Esophagus squamous epithelium (tissue), 5 donors: ENCODE results near the gene PARVG. TPM values are rescaled to one million over a fixed set of nuclear protein-coding genes. Genes with fewer than 3 reads are reported as not detected.

Source experiments
- DNase-seq: peaks from one replicate; lab custom pipeline; 2025; lab: John Stamatoyannopoulos, UW
- H3K27ac ChIP-seq, 4 donors: fragments of 200-600 bp; sonication (generic); one replicate each; pipeline ENCODE4 v1.5.1; 2016 to 2019; ENCODE audit warnings: mild to moderate bottlenecking in 1 of 4
- H3K27me3 ChIP-seq, 4 donors: fragments of 200-600 bp; sonication (generic); 1 replicate in 3 of 4; 2 replicates in 1 of 4; pipeline versions ENCODE4 v1.5.1 to v1.6.0; 2017 to 2021; ENCODE audit warnings: antibody characterized with exemption in 1 of 4
- H3K36me3 ChIP-seq, 3 donors: fragments of 200-600 bp; sonication (generic); one replicate each; pipeline ENCODE4 v1.5.1; 2016 to 2019
- H3K4me1 ChIP-seq, 3 donors: fragments of 200-600 bp; sonication (generic); one replicate each; pipeline ENCODE4 v1.5.1; 2017 to 2019
- H3K4me3 ChIP-seq, 4 donors: fragments of 200-600 bp; sonication (generic); 1 replicate in 3 of 4; 2 replicates in 1 of 4; pipeline ENCODE4 v1.5.1; 2016 to 2019; ENCODE audit warnings: mild to moderate bottlenecking in 2 of 4, moderate library complexity in 1 of 4
- H3K9me3 ChIP-seq, 3 donors: fragments of 200-600 bp; sonication (generic); one replicate each; pipeline ENCODE4 v1.5.1; 2016 to 2019
- CTCF ChIP-seq, 6 experiments: fragments of 450-650 bp in 4 of 6; fragments of 200-600 bp in 2 of 6; sonication (generic) in 2 of 6; IDR thresholded peaks; one replicate each; pipeline ENCODE4 v1.5.1; 2016 to 2019; ENCODE audit warnings: antibody characterized with exemption in 6 of 6, mild to moderate bottlenecking in 4 of 6, moderate library complexity in 4 of 6
- POLR2A ChIP-seq, 4 donors: fragments of 450-650 bp; IDR thresholded peaks; one replicate each; pipeline ENCODE4 v1.6.1; 2017; ENCODE audit warnings: antibody characterized with exemption in 4 of 4, mild to moderate bottlenecking in 4 of 4, moderate library complexity in 3 of 4
- WGBS, 2 donors: methylation state at CpG; one replicate each; pipeline ENCODE4 v1.1.5; 2018; 5-methylcytosine and 5-hydroxymethylcytosine counted together
- intact Hi-C: fragments of 100-400 bp; cut with DNase I; formaldehyde crosslinking; loops from one replicate; pipeline ENCODE4 v1.15.0; 2022
- total RNA-seq, 4 donors: library from RNA; depleted of rRNA; stranded (reverse); fragments of >200 nt; gene quantifications; one replicate each; pipeline ENCODE4 v1.1.0, GENCODE V29; 2016
- donor health status: DM: yes; HTN: yes; CAD: no.

The PARVG gene
- total RNA-seq, 4 donors from 2014 or later = 0.42 to 26.1 (median 2.2) TPM

GRCh38 chr22:44220727-44221680 is 40.3 kb downstream of the PARVG start:
- WGBS, 2 donors = 81 to 85% methylated on average over 16 to 18 of the region's 23 CpGs
- no peaks in the 10 kb centered on the region for H3K36me3 ChIP-seq
- peaks cover 0 to 70% (median 0%) of the 10 kb centered on the region in 4 donors for H3K27me3 ChIP-seq
- H3K9me3 ChIP-seq = peaks cover 0 to 6% (median 0%) of the 10 kb centered on the region in 3 donors
- no peak for DNase-seq
- no peak overlapping the region for H3K27ac ChIP-seq
- H3K4me1 ChIP-seq = peaks cover 0 to 9% (median 0%) of the 10 kb centered on the region in 3 donors
- TF ChIP-seq CTCF (IDR thresholded peaks at IDR 0.05) (no peak), POLR2A (IDR thresholded peaks at IDR 0.05) (no peak)
- intact Hi-C loops = no loop called here
- H3K4me3 ChIP-seq = no peak overlapping the region

GRCh38 chr22:44221710-44222475 is 41.2 kb downstream of the PARVG start:
- H3K27me3 ChIP-seq = peaks cover 0 to 73% (median 0%) of the 10 kb centered on the region in 4 donors
- no peak overlapping the region for H3K4me3 ChIP-seq
- peaks cover 0 to 9% (median 0%) of the 10 kb centered on the region in 3 donors for H3K4me1 ChIP-seq
- DNase-seq = no peak
- TF ChIP-seq CTCF (IDR thresholded peaks at IDR 0.05) (no peak), POLR2A (IDR thresholded peaks at IDR 0.05) (no peak)
- H3K9me3 ChIP-seq = peaks cover 0 to 6% (median 0%) of the 10 kb centered on the region in 3 donors
- H3K36me3 ChIP-seq = no peaks in the 10 kb centered on the region
- intact Hi-C loops = no loop called here
- no peak overlapping the region for H3K27ac ChIP-seq
- WGBS, 2 donors = 84 to 87% methylated on average over 7 to 10 of the region's 11 CpGs

GRCh38 chr22:44224166-44224565 is 43.4 kb downstream of the PARVG start:
- Histone ChIP-seq H3K27ac (no peak overlapping the region), H3K36me3 (no peaks in the 10 kb centered on the region), H3K4me3 (no peak overlapping the region), H3K4me1 (peaks cover 0 to 9% (median 0%) of the 10 kb centered on the region in 3 donors), H3K27me3 (peaks cover 0 to 53% (median 0%) of the 10 kb centered on the region in 4 donors), H3K9me3 (peaks cover 0 to 16% (median 9%) of the 10 kb centered on the region in 3 donors)
- TF ChIP-seq POLR2A (IDR thresholded peaks at IDR 0.05) (no peak), CTCF (IDR thresholded peaks at IDR 0.05) (no peak)
- intact Hi-C loops = no loop called here
- 18 to 45% methylated on average over 10 to 12 of the region's 12 CpGs for WGBS, 2 donors
- no peak for DNase-seq

- Histone ChIP-seq H3K36me3 (no peaks in the 10 kb centered on the region), H3K27ac (no peak overlapping the region), H3K4me3 (no peak overlapping the region), H3K9me3 (peaks cover 0 to 19% (median 9%) of the 10 kb centered on the region in 3 donors), H3K4me1 (peaks cover 0 to 13% (median 0%) of the 10 kb centered on the region in 3 donors), H3K27me3 (peaks cover 0 to 44% (median 0%) of the 10 kb centered on the region in 4 donors)
- WGBS, 2 donors = 79 to 80% methylated on average over 10 to 11 of the region's 11 CpGs
- DNase-seq = no peak
- no peak for TF ChIP-seq CTCF (IDR thresholded peaks at IDR 0.05)
- no peak for TF ChIP-seq POLR2A (IDR thresholded peaks at IDR 0.05)
- intact Hi-C loops = no loop called here
These were observed 44.5 kb downstream of the PARVG start for GRCh38 chr22:44225091-44225689.
